ENCODE measurements around the gene EXOC2. TPM values are rescaled to one million over a fixed set of nuclear protein-coding genes. Genes with fewer than 3 reads are reported as not detected.

EXOC2 gene
- total RNA-seq, 1 donor from 2014 or later, result 11.4 TPM

- Histone ChIP-seq H3K4me3 (no peak overlapping the region), H3K9me3 (no peaks in the 10 kb centered on the region), H3K27ac (no peak overlapping the region), H3K36me3 (no peaks in the 10 kb centered on the region), H3K4me1 (peaks cover 0 to 7% of the 10 kb centered on the region in 2 donors), H3K27me3 (no peaks in the 10 kb centered on the region)
- no peak for TF ChIP-seq CTCF (IDR thresholded peaks at IDR 0.05)
- intact Hi-C loops (cut with DNase I), result no loop called here
- DNase-seq (ENCODE audit: low spot score in 2 of 2), result no peak
Measured at GRCh38 chr6:707576-708236, 14.8 kb upstream of the EXOC2 start.

- Histone ChIP-seq H3K36me3 (no peaks in the 10 kb centered on the region), H3K27me3 (no peaks in the 10 kb centered on the region), H3K4me1 (peaks cover 0 to 7% of the 10 kb centered on the region in 2 donors), H3K27ac (no peak overlapping the region), H3K9me3 (no peaks in the 10 kb centered on the region), H3K4me3 (no peak overlapping the region)
- intact Hi-C loops (cut with DNase I), result no loop called here
- DNase-seq (ENCODE audit: low spot score in 2 of 2), result no peak
- TF ChIP-seq CTCF (IDR thresholded peaks at IDR 0.05), result no peak
Measured at GRCh38 chr6:706819-707381, 14.0 kb upstream of the EXOC2 start.

DNA sequence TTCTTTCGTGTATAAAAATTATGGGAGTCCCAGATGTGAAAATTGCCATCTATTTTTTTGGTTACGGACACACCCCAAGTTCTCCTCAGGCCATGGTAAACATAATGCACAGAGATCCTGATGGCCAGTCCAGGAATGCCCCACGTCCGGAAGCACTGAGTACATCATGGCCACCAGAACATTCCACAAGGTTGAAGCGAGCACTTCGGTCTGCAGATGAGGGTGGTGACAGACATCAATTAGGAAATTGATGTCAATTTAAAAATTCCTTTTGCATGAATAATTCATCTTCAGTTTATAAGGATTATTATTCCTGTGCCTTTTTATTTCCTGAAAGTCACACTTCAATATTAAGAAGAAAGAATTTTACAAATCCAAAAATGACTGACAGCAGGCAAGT is 13.2 kb upstream of the EXOC2 start:
- no peak for TF ChIP-seq CTCF (IDR thresholded peaks at IDR 0.05)
- Histone ChIP-seq H3K27ac (no peak overlapping the region), H3K27me3 (no peaks in the 10 kb centered on the region), H3K4me3 (no peak overlapping the region), H3K9me3 (no peaks in the 10 kb centered on the region), H3K4me1 (peaks cover 0 to 6% of the 10 kb centered on the region in 2 donors), H3K36me3 (no peaks in the 10 kb centered on the region)
- DNase-seq (ENCODE audit: low spot score in 2 of 2), result no peak
- intact Hi-C loops (cut with DNase I), result no loop called here

- no peaks in the 10 kb centered on the region for H3K36me3 ChIP-seq
- no peaks in the 10 kb centered on the region for H3K27me3 ChIP-seq
- H3K4me1 ChIP-seq, result no peaks in the 10 kb centered on the region
- H3K4me3 ChIP-seq, result no peak overlapping the region
- H3K27ac ChIP-seq, result no peak overlapping the region
- TF ChIP-seq CTCF (IDR thresholded peaks at IDR 0.05), result no peak
- DNase-seq (ENCODE audit: low spot score in 2 of 2), result no peak
- intact Hi-C loops (cut with DNase I), result no loop called here
- H3K9me3 ChIP-seq, result no peaks in the 10 kb centered on the region
Measured at GRCh38 chr6:705047-705446, 12.1 kb upstream of the EXOC2 start.

- Histone ChIP-seq H3K27me3 (no peaks in the 10 kb centered on the region), H3K9me3 (no peaks in the 10 kb centered on the region), H3K27ac (no peak overlapping the region), H3K4me1 (no peaks in the 10 kb centered on the region), H3K36me3 (no peaks in the 10 kb centered on the region), H3K4me3 (no peak overlapping the region)
- intact Hi-C loops (cut with DNase I), result no loop called here
- no peak for TF ChIP-seq CTCF (IDR thresholded peaks at IDR 0.05)
- no peak for DNase-seq (ENCODE audit: low spot score in 2 of 2)
Measured at GRCh38 chr6:704046-704445, 11.1 kb upstream of the EXOC2 start.
